Superior temporal gyrus (tissue), 1 donor: ENCODE results near the gene BCL2L13.

Source experiments
- DNase-seq: peaks from one replicate; pipeline ENCODE4 v3.0.0-alpha.2; 2016; ENCODE audit errors: extremely low spot score

Gene BCL2L13

GRCh38 chr22:17726006-17726927, 87.7 kb downstream of the BCL2L13 start:
- DNase-seq: no peak

- no peak for DNase-seq
These were observed 88.7 kb downstream of the BCL2L13 start for GRCh38 chr22:17726928-17727897.

- no peak for DNase-seq
These were observed 90.2 kb downstream of the BCL2L13 start for GRCh38 chr22:17728786-17729185.

GRCh38 chr22:17729561-17729960, 91.0 kb downstream of the BCL2L13 start:
- DNase-seq: no peak

- no peak for DNase-seq
These were observed 93.8 kb downstream of the BCL2L13 start for GRCh38 chr22:17732251-17732854.

GRCh38 chr22:17733466-17733865, 94.9 kb downstream of the BCL2L13 start:
- no peak for DNase-seq

GRCh38 chr22:17734187-17734586, 95.6 kb downstream of the BCL2L13 start:
- DNase-seq: no peak

- DNase-seq: no peak
These were observed 100.0 kb downstream of the BCL2L13 start for GRCh38 chr22:17738386-17739128.

GRCh38 chr22:17739196-17739975, 100.8 kb downstream of the BCL2L13 start:
- DNase-seq: no peak

GRCh38 chr22:17741866-17742526, 103.4 kb downstream of the BCL2L13 start:
- no peak for DNase-seq

- DNase-seq: peak; percentile 81
These were observed 104.0 kb downstream of the BCL2L13 start for GRCh38 chr22:17742527-17742902.

GRCh38 chr22:17743661-17744411, 105.3 kb downstream of the BCL2L13 start:
- no peak for DNase-seq

GRCh38 chr22:17744430-17744829, 105.9 kb downstream of the BCL2L13 start:
- DNase-seq: no peak

GRCh38 chr22:17746916-17747315, 108.4 kb downstream of the BCL2L13 start:
- DNase-seq: no peak

- DNase-seq: no peak
These were observed 110.2 kb downstream of the BCL2L13 start for GRCh38 chr22:17748555-17749353.

GRCh38 chr22:17749605-17750395, 111.2 kb downstream of the BCL2L13 start:
- no peak for DNase-seq

- DNase-seq: no peak
These were observed 113.0 kb downstream of the BCL2L13 start for GRCh38 chr22:17751596-17751995.
